NAMALWA (cell line): ENCODE measurements around the gene KRTAP5-5.
"Not testable (repeated sequence)": the region's sequence is repeated elsewhere in the genome, so short reads cannot be mapped to it uniquely, and the experiment has no call there.

Source experiments
- DNase-seq: peaks from one replicate; pipeline ENCODE4 v3.0.0-alpha.2; 2015; ENCODE audit warnings: low spot score

Gene KRTAP5-5

DNA sequence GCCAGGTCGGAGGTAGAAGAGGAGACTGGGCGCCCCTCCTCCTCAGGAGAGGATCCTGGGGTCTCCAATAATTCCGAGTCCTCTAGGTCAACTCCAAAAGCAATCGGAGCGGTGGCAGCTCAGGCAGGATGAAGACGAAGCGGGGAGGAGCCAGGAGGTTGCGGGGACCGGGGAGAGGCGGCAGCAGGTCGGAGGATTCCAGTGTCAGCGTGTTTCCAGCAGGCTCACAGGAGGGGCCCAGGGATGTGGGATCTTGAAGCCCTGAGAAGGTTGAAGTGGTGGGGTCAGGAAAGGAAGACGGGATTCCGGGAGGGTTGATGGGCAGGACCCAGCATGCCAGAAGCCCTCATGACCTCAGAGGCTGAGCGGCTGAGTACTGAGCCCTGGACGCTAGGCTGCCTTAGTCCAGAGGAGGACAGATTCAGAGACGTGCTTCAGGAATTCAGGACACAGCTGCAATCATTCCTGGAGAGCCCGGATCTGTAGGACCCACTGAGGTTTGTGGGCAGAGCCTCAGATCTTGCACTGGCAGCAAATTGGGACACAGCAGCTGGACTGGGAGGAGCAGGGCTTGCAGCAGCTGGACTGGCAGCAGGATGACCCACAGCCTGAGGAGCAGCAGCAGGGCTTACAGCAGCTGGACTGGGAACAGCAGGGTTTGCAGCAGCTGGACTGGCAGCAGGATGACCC, 22.3 kb upstream of the KRTAP5-5 start:
- not testable (repeated sequence) for DNase-seq

DNA sequence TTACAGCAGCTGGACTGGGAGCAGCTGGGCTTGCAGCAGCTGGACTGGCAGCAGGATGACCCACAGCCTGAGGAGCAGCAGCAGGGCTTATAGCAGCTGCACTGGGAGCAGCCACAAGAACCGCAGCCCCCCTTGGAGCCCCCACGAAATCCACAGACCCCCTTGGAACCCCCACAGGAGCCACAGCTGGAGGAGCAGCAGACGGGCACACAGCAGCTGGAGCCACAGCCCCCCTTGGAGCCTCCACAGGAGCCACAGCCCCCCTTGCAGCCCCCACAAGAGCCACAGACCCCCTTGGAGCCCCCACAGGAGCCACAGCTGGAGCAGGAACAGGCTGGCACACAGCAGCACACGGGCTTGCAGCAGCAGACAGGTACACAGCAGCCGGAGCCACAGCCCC, 21.7 kb upstream of the KRTAP5-5 start:
- not testable (repeated sequence) for DNase-seq

- no peak for DNase-seq
Observed at GRCh38 chr11:1608363-1608762, 21.2 kb upstream of the KRTAP5-5 start, which contains the start of gene KRTAP5-3. Gene KRTAP5-3, minus strand, starts transcription at chr11:1608463. Its CDS starts 78 bp downstream, at chr11:1608385.

GRCh38 chr11:1618231-1618630, 11.3 kb upstream of the KRTAP5-5 start:
- DNase-seq = no peak

- no peak for DNase-seq
Observed at GRCh38 chr11:1619449-1619848, 10.1 kb upstream of the KRTAP5-5 start.

DNA sequence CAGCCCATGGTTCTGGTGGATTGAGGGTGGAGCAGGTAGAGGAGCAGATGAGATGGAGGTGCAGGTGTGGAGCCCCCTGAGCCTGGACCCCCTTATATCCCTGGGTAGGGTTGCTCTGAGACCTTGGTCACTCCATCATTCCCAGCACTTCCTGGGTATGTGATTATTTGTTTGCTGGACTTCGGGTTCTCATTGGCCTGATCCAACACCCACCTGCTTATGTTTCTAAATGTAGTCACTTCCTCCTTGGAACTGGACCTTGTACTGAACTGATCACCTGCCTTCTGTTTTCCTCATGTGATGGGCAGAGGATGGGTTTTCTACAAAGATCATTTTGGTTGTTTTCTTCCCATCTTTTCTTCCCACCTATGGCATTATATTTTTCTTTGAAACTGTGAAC, 7.5 kb upstream of the KRTAP5-5 start, which contains the start of gene KRTAP5-4:
KRTAP5-4 (minus strand) TSS at position 53 of the 400 bp plus-strand sequence; CDS start at position 8, 45 bp downstream.
- DNase-seq = no peak

DNA sequence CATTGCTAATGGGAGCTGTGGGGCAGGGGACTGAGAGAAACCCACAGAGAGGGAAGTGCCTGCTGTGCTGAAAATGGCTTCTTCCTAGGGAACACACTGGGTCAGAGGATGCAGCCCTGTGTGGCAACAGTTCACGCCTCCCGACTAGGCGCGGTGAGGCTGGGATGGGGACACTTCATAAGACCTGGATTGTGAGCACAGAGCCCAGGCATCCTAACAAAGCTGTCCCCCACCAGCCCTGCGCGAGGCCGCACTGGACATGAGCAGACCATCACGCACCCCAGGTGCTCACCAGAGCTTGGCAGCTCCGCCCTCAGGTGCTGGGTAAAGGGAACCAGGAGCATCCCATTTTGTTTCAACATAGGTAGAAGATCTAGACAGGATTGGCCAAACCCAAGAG, 5.9 kb upstream of the KRTAP5-5 start:
- DNase-seq = no peak

- DNase-seq = no peak
Observed at GRCh38 chr11:1624621-1625020, 5.0 kb upstream of the KRTAP5-5 start.

DNA sequence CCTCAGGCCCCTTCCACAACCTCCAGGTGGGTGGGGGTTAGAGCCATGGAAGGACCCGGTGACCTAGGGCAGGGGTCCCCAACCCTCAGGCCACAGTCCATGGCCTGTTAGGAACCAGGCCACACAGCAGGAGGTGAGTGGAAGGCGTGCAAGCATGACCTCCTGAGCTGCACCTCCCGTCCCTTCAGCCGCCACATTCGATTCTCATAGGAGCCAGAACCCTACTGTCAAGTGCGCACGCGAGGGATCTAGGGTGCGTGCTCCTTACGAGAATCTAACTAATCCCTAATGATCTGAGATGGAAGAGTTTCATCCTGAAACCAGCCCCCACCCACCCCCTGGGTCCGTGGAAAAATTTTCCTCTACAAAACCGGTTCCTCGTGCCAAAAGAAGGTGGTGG, 4.0 kb upstream of the KRTAP5-5 start:
- DNase-seq = no peak

DNA sequence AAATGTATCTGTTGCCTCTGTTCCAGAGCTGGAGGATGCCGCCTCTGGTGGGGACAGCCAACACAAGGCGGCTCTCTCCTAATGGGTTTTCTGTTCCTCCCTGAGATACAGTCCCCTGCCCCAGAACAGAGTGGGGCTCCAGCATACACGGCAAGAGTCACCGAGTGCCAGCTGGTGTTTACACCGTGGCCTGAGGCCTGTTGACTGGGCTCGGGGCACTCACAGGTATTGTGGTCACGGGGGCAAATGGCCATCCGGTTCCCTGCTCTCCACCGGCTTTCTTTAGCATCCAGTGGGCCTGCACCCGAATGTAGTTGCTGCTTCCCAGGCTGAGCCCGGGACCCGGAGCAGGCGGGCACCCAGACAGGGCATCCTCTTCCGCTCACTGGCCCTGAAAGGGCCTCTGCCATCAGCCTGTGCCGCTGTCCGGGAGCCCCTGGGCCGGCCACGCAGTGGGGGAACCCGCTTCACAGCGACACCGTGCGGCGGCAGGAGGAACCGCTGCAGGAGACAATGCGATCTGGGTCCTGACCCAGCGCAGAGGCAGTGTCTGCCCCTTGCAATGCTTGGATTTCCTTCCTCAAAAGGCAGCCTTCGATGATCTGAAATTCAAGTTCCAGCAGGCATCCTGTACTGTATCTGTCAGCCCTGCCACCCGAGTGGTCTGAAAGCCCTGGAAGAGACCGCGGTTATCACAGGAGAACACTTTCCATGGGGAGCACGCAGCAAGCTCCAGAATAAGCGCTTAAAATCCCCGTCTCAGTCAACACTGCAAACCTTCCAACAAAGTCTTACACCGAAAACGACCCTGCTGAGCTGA, 859 bp upstream of the KRTAP5-5 start:
- peak; percentile 40 for DNase-seq

DNA sequence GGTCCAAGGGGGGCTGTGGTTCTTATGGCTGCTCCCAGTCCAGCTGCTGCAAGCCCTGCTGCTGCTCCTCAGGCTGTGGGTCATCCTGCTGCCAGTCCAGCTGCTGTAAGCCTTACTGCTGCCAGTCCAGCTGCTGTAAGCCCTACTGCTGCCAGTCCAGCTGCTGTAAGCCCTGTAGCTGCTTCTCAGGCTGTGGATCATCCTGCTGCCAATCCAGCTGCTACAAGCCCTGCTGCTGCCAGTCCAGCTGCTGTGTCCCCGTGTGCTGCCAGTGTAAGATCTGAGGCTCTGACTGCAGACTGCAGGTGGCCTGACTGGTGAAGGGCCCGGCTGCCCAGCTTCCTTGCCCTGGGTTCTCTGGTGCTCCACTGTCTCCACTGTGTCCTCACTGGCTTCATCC, 696 bp downstream of the KRTAP5-5 start:
- no peak for DNase-seq

- no peak for DNase-seq
Observed at GRCh38 chr11:1631066-1631568, 1.5 kb downstream of the KRTAP5-5 start.

DNA sequence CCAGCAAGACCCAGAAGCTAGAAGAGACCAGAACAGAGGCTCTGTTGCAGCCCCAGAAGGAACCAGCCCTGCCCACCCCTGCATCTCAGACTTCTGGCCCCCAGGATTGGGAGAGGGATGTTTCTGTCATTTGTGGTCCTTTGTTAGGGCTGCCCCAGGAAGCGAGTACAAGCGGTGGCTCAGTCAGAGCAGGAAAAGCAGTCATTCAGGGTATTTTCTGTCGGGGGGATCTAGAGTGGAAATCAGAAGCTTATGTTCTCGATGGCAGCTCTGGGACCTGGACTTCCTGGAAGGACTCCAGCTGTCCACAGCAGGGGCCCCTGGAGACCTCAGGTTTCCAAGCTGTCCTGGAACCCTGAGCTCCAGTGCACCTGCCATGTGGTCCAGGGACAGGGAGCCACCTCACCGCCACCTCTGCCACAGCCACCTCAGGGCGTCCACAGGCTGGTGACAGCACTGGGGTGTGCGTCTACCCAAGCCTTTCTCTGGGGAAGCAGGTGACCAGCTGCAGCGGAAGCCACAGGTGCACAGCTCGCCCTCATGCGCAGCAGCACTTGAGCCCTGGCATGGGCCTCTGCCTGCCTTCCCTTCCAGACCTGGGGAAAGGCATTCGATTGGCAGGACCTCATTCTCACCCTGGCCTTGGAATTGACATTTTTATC, 2.6 kb downstream of the KRTAP5-5 start:
- DNase-seq = no peak

- no peak for DNase-seq
Observed at GRCh38 chr11:1633864-1634263, 4.3 kb downstream of the KRTAP5-5 start.

DNA sequence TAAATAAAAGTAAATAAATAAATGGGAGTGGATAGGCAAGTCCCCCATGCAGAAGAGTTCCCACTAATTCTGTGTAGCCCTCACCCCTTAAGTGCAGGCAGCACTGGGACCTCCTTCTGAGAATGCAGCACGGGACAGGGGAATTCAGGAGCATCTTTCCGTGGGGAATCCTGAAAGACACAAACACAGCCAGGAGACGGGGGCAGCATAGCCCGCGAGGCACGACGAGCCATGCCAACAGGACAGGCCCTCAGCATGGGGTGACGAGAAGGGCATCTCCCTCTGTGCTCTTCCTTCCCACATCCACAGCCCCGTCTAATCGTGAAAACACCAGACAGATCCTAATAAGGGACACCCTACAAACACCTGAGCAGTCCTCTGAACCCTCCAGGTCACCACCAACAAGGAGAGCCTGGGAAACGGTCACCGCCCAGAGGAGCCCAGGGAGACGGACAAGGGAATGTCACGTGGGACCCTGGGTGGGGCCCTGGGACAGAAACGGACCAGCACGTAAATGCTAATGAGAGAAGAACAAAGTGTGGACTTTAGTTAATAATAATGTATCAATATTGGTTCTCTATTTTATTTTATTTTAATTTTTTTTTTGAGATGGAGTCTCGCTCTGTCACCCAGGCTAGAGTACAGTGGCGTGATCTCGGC, 6.8 kb downstream of the KRTAP5-5 start:
- DNase-seq = no peak

GRCh38 chr11:1637628-1638027, 8.1 kb downstream of the KRTAP5-5 start:
- no peak for DNase-seq

GRCh38 chr11:1638344-1638743, 8.8 kb downstream of the KRTAP5-5 start:
- no peak for DNase-seq

DNA sequence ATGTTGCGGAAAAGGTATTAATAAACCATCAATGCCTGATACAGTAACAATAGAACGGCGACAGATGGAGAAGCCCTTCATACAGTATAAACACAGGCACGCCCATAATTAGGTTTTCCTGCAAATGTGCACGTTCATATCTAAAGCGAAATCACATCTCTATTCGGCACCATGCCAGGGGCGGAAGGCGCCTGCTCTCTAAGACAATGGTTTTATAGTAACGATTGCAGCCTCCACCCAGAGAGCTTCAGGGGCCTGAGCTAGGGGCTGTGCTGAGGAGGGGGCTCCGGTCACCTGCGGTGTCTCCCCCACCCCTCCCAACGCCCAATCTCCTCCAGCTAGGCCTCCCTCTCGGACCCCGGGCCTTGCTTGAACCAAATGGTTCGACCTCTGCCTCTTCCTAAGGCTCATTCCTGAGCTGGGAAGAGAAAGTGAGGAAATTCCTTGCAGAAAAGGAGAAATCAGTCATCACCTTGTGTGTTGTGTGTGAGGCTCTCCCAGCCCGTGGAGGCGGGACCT, 9.6 kb downstream of the KRTAP5-5 start:
- no peak for DNase-seq

- no peak for DNase-seq
Observed at GRCh38 chr11:1639666-1640065, 10.1 kb downstream of the KRTAP5-5 start.

- peak; percentile 35 for DNase-seq
Observed at GRCh38 chr11:1640076-1640946, 10.7 kb downstream of the KRTAP5-5 start.

GRCh38 chr11:1641096-1641495, 11.5 kb downstream of the KRTAP5-5 start:
- DNase-seq = no peak
